Measurements from ENCODE around the gene ELF2. TPM values are rescaled to one million over a fixed set of nuclear protein-coding genes. Genes with fewer than 3 reads are reported as not detected.

ELF2 gene
- total RNA-seq, 1 donor from 2014 or later, result 57.9 TPM

DNA sequence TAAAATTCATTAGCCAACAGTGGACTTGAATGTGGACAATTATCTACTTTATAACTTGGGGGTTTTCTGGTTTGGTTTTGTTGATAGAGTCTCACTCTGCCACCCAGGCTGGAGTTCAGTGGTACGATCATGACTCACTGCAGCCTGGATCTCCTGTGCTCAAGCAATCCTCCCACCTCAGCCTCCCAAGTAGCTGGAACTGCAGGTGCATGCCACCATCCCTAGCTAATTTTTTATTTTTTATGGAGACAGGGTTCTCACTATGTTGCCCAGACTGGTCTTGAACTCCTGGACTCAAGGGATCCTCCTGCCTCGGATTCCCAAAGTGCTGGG lies 12.4 kb upstream of the ELF2 start:
- H3K4me1 Mint-ChIP-seq, result no peaks in the 10 kb centered on the region
- ATAC-seq (ENCODE audit: low read depth) (no peak), DNase-seq (no peak)
- no peaks in the 10 kb centered on the region for H3K36me3 Mint-ChIP-seq (ENCODE audit: low read depth)
- ChIA-PET POLR2A (interaction anchor here (0.6 kb wide), 1 partner anchor 107 kb away, joined by 16 read pairs; no protein-coding TSS in a partner anchor), CTCF (no interaction called here)
- no peak overlapping the region for H3K4me3 Mint-ChIP-seq
- no peaks in the 10 kb centered on the region for H3K27me3 Mint-ChIP-seq
- TF ChIP-seq CTCF (IDR thresholded peaks at IDR 0.05), result no peak
- no peaks in the 10 kb centered on the region for H3K9me3 Mint-ChIP-seq
- intact Hi-C loops (cut with micrococcal nuclease), result no loop called here
- no peak overlapping the region for H3K27ac Mint-ChIP-seq

DNA sequence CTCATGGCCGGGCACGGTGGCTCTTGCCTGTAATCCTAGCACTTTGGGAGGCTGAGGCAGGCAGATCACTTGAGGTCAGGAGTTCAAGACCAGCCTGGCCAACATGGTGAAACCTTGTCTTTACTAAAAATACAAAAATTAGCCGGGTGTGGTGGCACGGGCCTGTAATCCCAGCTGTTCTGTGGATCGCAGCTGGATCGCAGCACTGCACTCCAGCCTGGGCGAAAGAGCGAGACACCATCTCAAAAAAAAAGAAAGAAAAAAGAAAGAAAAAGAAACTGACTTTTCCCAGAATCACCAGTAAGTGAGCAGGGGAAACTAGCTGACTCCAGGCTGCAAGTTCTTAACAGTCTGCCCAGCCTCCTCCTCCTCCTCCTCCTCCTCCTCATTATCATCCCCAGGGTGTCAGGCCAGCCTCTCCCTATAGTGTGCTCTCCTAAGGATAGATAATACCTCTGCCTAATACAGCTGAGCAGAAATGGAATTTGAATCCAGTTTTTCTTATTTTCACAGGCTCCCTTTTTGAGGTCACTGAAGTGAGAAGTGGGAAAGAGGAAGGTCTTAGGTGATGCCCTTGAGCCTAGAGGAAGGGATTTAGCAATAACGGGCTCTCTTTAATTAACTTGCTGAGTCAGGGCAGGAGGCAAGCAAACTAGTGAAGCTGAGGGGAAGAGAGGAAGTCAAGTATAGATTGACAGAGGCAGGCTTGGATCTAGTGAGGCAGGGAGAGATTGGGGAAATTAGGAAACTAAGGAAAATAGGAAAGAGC lies 11.8 kb upstream of the ELF2 start:
- Mint-ChIP-seq H3K27me3 (no peaks in the 10 kb centered on the region), H3K36me3 (ENCODE audit: low read depth) (no peaks in the 10 kb centered on the region), H3K4me3 (no peak overlapping the region), H3K27ac (no peak overlapping the region), H3K9me3 (no peaks in the 10 kb centered on the region), H3K4me1 (no peaks in the 10 kb centered on the region)
- ChIA-PET CTCF (no interaction called here), POLR2A (no interaction called here)
- TF ChIP-seq CTCF (IDR thresholded peaks at IDR 0.05), result no peak
- DNase-seq (no peak), ATAC-seq (ENCODE audit: low read depth) (no peak)
- intact Hi-C loops (cut with micrococcal nuclease), result no loop called here

DNA sequence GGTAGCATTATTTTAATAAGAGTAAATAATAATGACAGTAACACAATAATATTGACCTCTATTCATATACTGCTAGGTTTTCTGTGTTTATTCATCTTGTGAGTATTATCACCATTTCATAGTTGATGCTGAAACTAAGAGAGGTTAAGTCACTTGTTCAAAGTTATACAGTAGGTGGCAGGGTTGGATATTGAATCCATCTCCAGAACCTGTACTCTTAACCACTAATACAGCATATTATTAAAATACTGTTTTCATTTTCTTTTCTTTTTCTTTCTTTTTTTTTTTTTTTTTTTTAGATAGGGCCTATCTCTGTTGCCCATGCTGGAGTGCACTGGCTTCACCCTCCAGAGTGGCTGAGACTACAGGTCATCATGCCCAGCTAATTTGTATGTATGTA lies 7.1 kb upstream of the ELF2 start:
- Mint-ChIP-seq H3K27ac (no peak overlapping the region), H3K36me3 (ENCODE audit: low read depth) (no peaks in the 10 kb centered on the region), H3K4me1 (no peaks in the 10 kb centered on the region), H3K4me3 (no peak overlapping the region), H3K9me3 (no peaks in the 10 kb centered on the region), H3K27me3 (no peaks in the 10 kb centered on the region)
- CTCF ChIA-PET, result interaction anchor here (1.4 kb wide), 1 partner anchor 154 kb away, joined by 3 read pairs; no protein-coding TSS in a partner anchor
- ATAC-seq (ENCODE audit: low read depth) (no peak), DNase-seq (no peak)
- intact Hi-C loops (cut with micrococcal nuclease), result no loop called here
- POLR2A ChIA-PET, result interaction anchor here (0.7 kb wide), 2 partner anchors 12 to 112 kb away, joined by 7 to 13 read pairs; no protein-coding TSS in a partner anchor
- TF ChIP-seq CTCF (IDR thresholded peaks at IDR 0.05), result no peak

GRCh38 chr4:139177869-139178619 lies 1.0 kb upstream of the ELF2 start:
- Mint-ChIP-seq H3K4me1 (peaks cover 25% of the 10 kb centered on the region), H3K9me3 (no peaks in the 10 kb centered on the region), H3K4me3 (peak overlapping the region; percentile 93), H3K27me3 (no peaks in the 10 kb centered on the region), H3K27ac (peak overlapping the region; percentile 92), H3K36me3 (ENCODE audit: low read depth) (peaks cover 2% of the 10 kb centered on the region)
- intact Hi-C loops (cut with micrococcal nuclease), result loop anchor here (1.0 to 5.0 kb wide), 12 partner anchors 34 to 1347 kb away; partner anchors contain the start of genes ELMOD2, NAA15, NOCT and SETD7
- TF ChIP-seq CTCF (IDR thresholded peaks at IDR 0.05), result no peak
- CTCF ChIA-PET, result interaction anchor here (1.6 to 1.7 kb wide), 2 partner anchors 118 to 123 kb away, joined by 6 to 8 read pairs; partner anchors contain the start of gene NAA15
- ATAC-seq (ENCODE audit: low read depth) (peak; percentile 74), DNase-seq (peak; percentile 89)
- POLR2A ChIA-PET, result interaction anchor here (1.1 to 4.4 kb wide), 13 partner anchors 10 to 383 kb away, joined by 3 to 74 read pairs (median 8); partner anchors contain the start of genes NAA15, NDUFC1, NOCT and SETD7
